Hepatocyte (in vitro differentiated cells): ENCODE measurements around the gene SREBF1. TPM values are rescaled to one million over a fixed set of nuclear protein-coding genes. Genes with fewer than 3 reads are reported as not detected.
A peak's percentile ranks its signal among the peaks of the same experiment; 100 is the strongest.

Experiments
- DNase-seq: peaks from one replicate; pipeline ENCODE4 v3.0.0-alpha.2; 2016; ENCODE audit warnings: low spot score
- H2AFZ ChIP-seq: fragments of 200-600 bp; sonication (generic); 2 replicates; pipeline ENCODE4 v1.6.0; 2016; ENCODE audit warnings: antibody characterized with exemption, mild to moderate bottlenecking
- H3K27ac ChIP-seq: fragments of 200-600 bp; sonication (generic); 2 replicates; pipeline ENCODE4 v1.5.1; 2016; ENCODE audit warnings: mild to moderate bottlenecking
- H3K27me3 ChIP-seq: fragments of 200-600 bp; sonication (generic); 2 replicates; pipeline ENCODE4 v1.6.1; 2016
- H3K36me3 ChIP-seq: fragments of 200-600 bp; sonication (generic); replicated peaks from 2 replicates; pipeline ENCODE4 v1.5.1; 2016; ENCODE audit warnings: low read depth; ENCODE audit not compliant: insufficient read depth
- H3K4me1 ChIP-seq: fragments of 200-600 bp; sonication (generic); 2 replicates; pipeline ENCODE4 v1.5.1; 2016; ENCODE audit warnings: mild to moderate bottlenecking, moderate library complexity; ENCODE audit not compliant: insufficient read depth
- H3K4me2 ChIP-seq: fragments of 200-600 bp; sonication (generic); 2 replicates; pipeline ENCODE4 v1.6.0; 2016
- H3K4me3 ChIP-seq: fragments of 200-600 bp; sonication (generic); 2 replicates; pipeline ENCODE4 v1.5.1; 2016; ENCODE audit warnings: mild to moderate bottlenecking
- H3K79me2 ChIP-seq: fragments of 200-600 bp; sonication (generic); 2 replicates; pipeline ENCODE4 v1.6.0; 2017; ENCODE audit warnings: mild to moderate bottlenecking
- H3K9me2 ChIP-seq: fragments of 200-600 bp; sonication (generic); replicated peaks from 2 replicates; pipeline ENCODE4 v1.6.0; 2017; ENCODE audit warnings: mild to moderate bottlenecking; ENCODE audit not compliant: insufficient read depth
- H3K9me3 ChIP-seq: fragments of 200-600 bp; sonication (generic); 2 replicates; pipeline ENCODE4 v1.5.1; 2016; ENCODE audit warnings: low read depth, mild to moderate bottlenecking
- H4K20me1 ChIP-seq: fragments of 200-600 bp; sonication (generic); 2 replicates; pipeline ENCODE4 v1.6.0; 2016; ENCODE audit warnings: mild to moderate bottlenecking; ENCODE audit not compliant: insufficient read depth, poor library complexity, severe bottlenecking
- EZH2 ChIP-seq: fragments of 200-600 bp; sonication (generic); IDR thresholded peaks from 2 replicates; pipeline ENCODE4 v1.6.1; 2016; ENCODE audit warnings: antibody characterized with exemption, mild to moderate bottlenecking, borderline replicate concordance
- EZH2phosphoT487 ChIP-seq: fragments of 200-600 bp; sonication (generic); IDR thresholded peaks from one replicate; pipeline ENCODE4 v1.6.1; 2018; ENCODE audit warnings: antibody characterized with exemption, mild to moderate bottlenecking, low read depth, moderate library complexity; ENCODE audit not compliant: unreplicated experiment, severe bottlenecking
- WGBS: methylation state at CpG from one replicate; pipeline ENCODE4 v1.1.6; 2016; ENCODE audit warnings: low lambda C conversion rate; ENCODE audit errors: missing lambda C conversion rate; 5-methylcytosine and 5-hydroxymethylcytosine counted together
- polyA plus RNA-seq: library from polyadenylated mRNA; unstranded; fragments of >200 nt; fragmentation: Nextera tagmentation; extraction: Ambion mirVana; gene quantifications from 2 replicates; pipeline ENCODE4 v1.2.1, GENCODE V29; 2016
- total RNA-seq: library from RNA; depleted of rRNA; stranded (reverse); fragments of >200 nt; gene quantifications from 2 replicates; pipeline ENCODE4 v1.2.3, GENCODE V29; 2014
- TF ChIP-seq, protein P1 (sequence below): fragments of 200-600 bp; sonication (generic); IDR thresholded peaks from 2 replicates; pipeline ENCODE4 v1.5.1; 2016; ENCODE audit warnings: antibody characterized with exemption, mild to moderate bottlenecking; ENCODE audit not compliant: poor library complexity

SREBF1 gene
- total and polyA plus RNA-seq, 2 experiments from 2014 or later = 57.1 to 140 TPM

DNA sequence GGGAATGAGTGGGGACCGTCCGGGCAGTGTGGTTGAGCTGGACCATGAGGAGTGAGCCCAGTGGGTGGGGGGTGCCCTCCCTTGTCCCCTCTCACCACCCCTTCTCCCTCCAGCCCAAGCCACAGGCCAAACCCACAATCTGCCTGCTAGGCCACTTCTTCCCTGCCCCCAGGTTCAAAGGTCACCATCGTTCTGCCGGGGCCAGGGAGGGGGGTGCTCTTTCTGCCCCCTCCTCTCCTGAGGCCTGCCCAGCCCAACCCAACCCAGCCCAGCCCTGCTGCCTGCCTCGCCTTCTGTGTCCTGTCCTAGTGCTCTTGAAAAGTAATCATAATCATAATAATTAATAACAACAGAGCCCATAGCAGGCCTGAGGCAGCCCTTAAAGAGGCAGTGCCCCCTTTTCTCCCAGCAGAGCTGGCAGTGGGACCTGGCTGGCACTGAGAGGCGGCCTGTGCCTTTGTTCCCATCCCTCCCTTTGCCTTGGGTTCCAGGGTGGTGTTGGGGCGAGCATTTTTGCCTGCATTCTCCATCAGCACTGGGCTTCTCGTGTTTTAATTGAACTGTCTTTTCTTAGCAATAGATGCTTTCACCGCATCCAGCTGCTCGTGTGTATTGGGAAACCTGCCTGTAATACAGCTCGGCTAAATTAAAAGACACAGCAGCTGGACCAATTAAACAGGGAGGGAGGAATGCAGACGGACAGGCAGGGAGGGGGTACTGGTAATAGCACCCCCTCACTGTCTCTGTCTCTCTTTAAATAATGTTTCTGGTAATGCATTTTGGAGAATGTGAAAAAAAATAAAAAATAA, 46.8 kb downstream of the SREBF1 start:
- Histone ChIP-seq H3K4me3 (no peak overlapping the region), H3K36me3 (no peaks in the 10 kb centered on the region), H4K20me1 (peaks cover 91% of the 10 kb centered on the region), H3K4me1 (peaks cover 28% of the 10 kb centered on the region), H3K27me3 (no peaks in the 10 kb centered on the region), H2AFZ (no peak overlapping the region), H3K4me2 (peak overlapping the region; percentile 35), H3K27ac (no peak overlapping the region), H3K79me2 (peaks cover 73% of the 10 kb centered on the region), H3K9me2 (no peaks in the 10 kb centered on the region), H3K9me3 (no peaks in the 10 kb centered on the region)
- DNase-seq = no peak
- WGBS = 61% methylated on average over 12 of the region's 12 CpGs
- TF ChIP-seq, protein P1, sequence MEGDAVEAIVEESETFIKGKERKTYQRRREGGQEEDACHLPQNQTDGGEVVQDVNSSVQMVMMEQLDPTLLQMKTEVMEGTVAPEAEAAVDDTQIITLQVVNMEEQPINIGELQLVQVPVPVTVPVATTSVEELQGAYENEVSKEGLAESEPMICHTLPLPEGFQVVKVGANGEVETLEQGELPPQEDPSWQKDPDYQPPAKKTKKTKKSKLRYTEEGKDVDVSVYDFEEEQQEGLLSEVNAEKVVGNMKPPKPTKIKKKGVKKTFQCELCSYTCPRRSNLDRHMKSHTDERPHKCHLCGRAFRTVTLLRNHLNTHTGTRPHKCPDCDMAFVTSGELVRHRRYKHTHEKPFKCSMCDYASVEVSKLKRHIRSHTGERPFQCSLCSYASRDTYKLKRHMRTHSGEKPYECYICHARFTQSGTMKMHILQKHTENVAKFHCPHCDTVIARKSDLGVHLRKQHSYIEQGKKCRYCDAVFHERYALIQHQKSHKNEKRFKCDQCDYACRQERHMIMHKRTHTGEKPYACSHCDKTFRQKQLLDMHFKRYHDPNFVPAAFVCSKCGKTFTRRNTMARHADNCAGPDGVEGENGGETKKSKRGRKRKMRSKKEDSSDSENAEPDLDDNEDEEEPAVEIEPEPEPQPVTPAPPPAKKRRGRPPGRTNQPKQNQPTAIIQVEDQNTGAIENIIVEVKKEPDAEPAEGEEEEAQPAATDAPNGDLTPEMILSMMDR = no peak
- no peak for TF ChIP-seq EZH2phosphoT487
- no peak for TF ChIP-seq EZH2

DNA sequence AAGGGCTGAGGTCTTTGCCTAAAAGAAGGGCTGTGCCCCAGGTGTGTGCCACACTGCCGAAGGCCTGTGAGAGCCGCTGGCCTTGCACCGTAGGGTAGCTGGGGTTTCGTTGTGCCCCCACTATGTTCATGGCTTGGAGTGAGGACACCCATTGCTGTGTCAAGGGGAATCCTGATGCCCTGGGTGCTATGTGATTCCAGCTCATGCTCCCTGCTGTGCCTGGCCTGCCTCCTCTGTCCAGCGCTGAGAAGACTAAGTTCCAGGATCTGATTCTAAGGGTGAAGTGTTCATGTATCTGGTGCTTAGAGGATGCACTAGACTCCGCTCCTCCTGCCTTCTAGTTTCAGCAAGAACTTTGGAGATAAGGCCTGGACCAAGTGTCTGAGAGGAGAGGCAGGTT, 47.4 kb downstream of the SREBF1 start:
- peaks cover 91% of the 10 kb centered on the region for H4K20me1 ChIP-seq
- DNase-seq = no peak
- TF ChIP-seq, protein P1 = no peak
- TF ChIP-seq EZH2 (no peak), EZH2phosphoT487 (no peak)
- WGBS = 96% methylated on average over 6 of the region's 6 CpGs
- H3K4me1 ChIP-seq = peaks cover 30% of the 10 kb centered on the region
- H3K9me2 ChIP-seq = no peaks in the 10 kb centered on the region
- no peaks in the 10 kb centered on the region for H3K9me3 ChIP-seq
- H3K79me2 ChIP-seq = peaks cover 79% of the 10 kb centered on the region
- no peak overlapping the region for H2AFZ ChIP-seq
- no peak overlapping the region for H3K27ac ChIP-seq
- H3K36me3 ChIP-seq = no peaks in the 10 kb centered on the region
- H3K27me3 ChIP-seq = no peaks in the 10 kb centered on the region
- H3K4me2 ChIP-seq = peak overlapping the region; percentile 35
- H3K4me3 ChIP-seq = no peak overlapping the region

DNA sequence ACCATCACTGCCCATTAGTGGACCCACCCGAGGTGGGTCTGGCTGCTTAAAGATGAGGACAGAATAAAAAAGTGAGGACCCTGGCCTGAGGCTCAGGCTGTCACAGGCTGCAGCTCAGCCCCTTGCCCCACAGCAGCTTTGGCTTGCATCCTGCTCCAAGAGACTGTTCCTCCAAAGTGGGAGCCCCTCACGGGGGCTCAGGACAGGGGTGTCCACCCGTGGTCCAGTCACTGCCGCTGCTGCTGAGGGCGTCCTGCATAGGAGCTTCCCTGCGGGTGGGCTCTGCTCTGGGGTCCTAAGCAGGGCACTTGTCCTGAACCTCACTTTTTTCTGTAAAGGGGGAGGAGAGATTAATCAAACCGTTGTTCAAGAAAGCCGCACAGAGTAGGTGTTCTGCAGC, 47.8 kb downstream of the SREBF1 start:
- TF ChIP-seq EZH2phosphoT487 (no peak), EZH2 (no peak)
- TF ChIP-seq, protein P1 = no peak
- no peaks in the 10 kb centered on the region for H3K36me3 ChIP-seq
- no peak overlapping the region for H3K4me3 ChIP-seq
- H2AFZ ChIP-seq = no peak overlapping the region
- WGBS = 92% methylated on average over 8 of the region's 8 CpGs
- H3K79me2 ChIP-seq = peaks cover 84% of the 10 kb centered on the region
- peaks cover 94% of the 10 kb centered on the region for H4K20me1 ChIP-seq
- no peaks in the 10 kb centered on the region for H3K9me3 ChIP-seq
- H3K27me3 ChIP-seq = no peaks in the 10 kb centered on the region
- no peaks in the 10 kb centered on the region for H3K9me2 ChIP-seq
- no peak for DNase-seq
- peaks cover 34% of the 10 kb centered on the region for H3K4me1 ChIP-seq
- no peak overlapping the region for H3K4me2 ChIP-seq
- H3K27ac ChIP-seq = no peak overlapping the region
